Cardiac muscle cell (in vitro differentiated cells and primary cell): ENCODE results near the gene LHX4. TPM values are rescaled to one million over a fixed set of nuclear protein-coding genes. Genes with fewer than 3 reads are reported as not detected.

Experiments
- DNase-seq, 2 donors: peaks; one replicate each; pipeline versions ENCODE4 v3.0.0 to v3.0.0-alpha.2; 2010 to 2017; ENCODE audit warnings: low read depth in 1 of 2, low spot score in 1 of 2
- H3K27ac ChIP-seq: fragments of 200-600 bp; sonication (generic); 2 replicates; pipeline ENCODE4 v1.5.1; 2016
- H3K27me3 ChIP-seq: fragments of 200-600 bp; sonication (generic); 2 replicates; pipeline ENCODE4 v1.6.0; 2016; ENCODE audit warnings: control low read depth
- H3K36me3 ChIP-seq: fragments of 200-600 bp; sonication (generic); 2 replicates; pipeline ENCODE4 v1.5.1; 2016; ENCODE audit warnings: control low read depth
- H3K4me1 ChIP-seq: fragments of 200-600 bp; sonication (generic); 2 replicates; pipeline ENCODE4 v1.8.1; 2017; ENCODE audit warnings: low read depth, mild to moderate bottlenecking, mixed run types
- H3K4me3 ChIP-seq: fragments of 200-600 bp; sonication (generic); 2 replicates; pipeline ENCODE4 v1.5.1; 2016; ENCODE audit warnings: mild to moderate bottlenecking
- H3K9me3 ChIP-seq: fragments of 200-600 bp; sonication (generic); 2 replicates; pipeline ENCODE4 v1.5.1; 2017; ENCODE audit warnings: low read depth, mild to moderate bottlenecking, control low read depth
- CTCF ChIP-seq: IDR thresholded peaks from 2 replicates; pipeline ENCODE4 v1.5.1; 2012; ENCODE audit warnings: low read depth, mild to moderate bottlenecking, low read length
- polyA plus RNA-seq: library from polyadenylated mRNA; unstranded; fragments of >200 nt; fragmentation: Nextera tagmentation; extraction: Ambion mirVana; gene quantifications from 2 replicates; pipeline ENCODE4 v1.2.1, GENCODE V29; 2016
- total RNA-seq: library from RNA; depleted of rRNA; stranded (reverse); fragments of >200 nt; gene quantifications from 2 replicates; pipeline ENCODE4 v1.2.3, GENCODE V29; 2016

LHX4 gene
- total and polyA plus RNA-seq, 2 experiments from 2014 or later, result 0.20 TPM; not detected in 1

- no peak for DNase-seq
- Histone ChIP-seq H3K4me3 (no peak overlapping the region), H3K27me3 (peaks cover 8% of the 10 kb centered on the region), H3K27ac (no peak overlapping the region), H3K4me1 (no peaks in the 10 kb centered on the region), H3K36me3 (no peaks in the 10 kb centered on the region), H3K9me3 (no peaks in the 10 kb centered on the region)
- TF ChIP-seq CTCF, result no peak
These were observed 18.1 kb downstream of the LHX4 start for GRCh38 chr1:180248176-180248575.

- no peaks in the 10 kb centered on the region for H3K27me3 ChIP-seq
- TF ChIP-seq CTCF, result no peak
- H3K4me1 ChIP-seq, result no peaks in the 10 kb centered on the region
- no peak overlapping the region for H3K4me3 ChIP-seq
- no peaks in the 10 kb centered on the region for H3K36me3 ChIP-seq
- peak; percentile 18 to 32 for DNase-seq
- no peak overlapping the region for H3K27ac ChIP-seq
- H3K9me3 ChIP-seq, result no peaks in the 10 kb centered on the region
These were observed 18.9 kb downstream of the LHX4 start for GRCh38 chr1:180248731-180249681.

GRCh38 chr1:180249725-180250498 lies 19.8 kb downstream of the LHX4 start:
- no peak for TF ChIP-seq CTCF
- peak in 1 of 2 donors; percentile 21 for DNase-seq
- Histone ChIP-seq H3K27me3 (no peaks in the 10 kb centered on the region), H3K4me3 (no peak overlapping the region), H3K27ac (no peak overlapping the region), H3K9me3 (no peaks in the 10 kb centered on the region), H3K36me3 (no peaks in the 10 kb centered on the region), H3K4me1 (no peaks in the 10 kb centered on the region)

GRCh38 chr1:180250499-180250770 lies 20.4 kb downstream of the LHX4 start:
- no peaks in the 10 kb centered on the region for H3K27me3 ChIP-seq
- no peak overlapping the region for H3K27ac ChIP-seq
- no peak for TF ChIP-seq CTCF
- H3K36me3 ChIP-seq, result no peaks in the 10 kb centered on the region
- no peaks in the 10 kb centered on the region for H3K9me3 ChIP-seq
- DNase-seq, result no peak
- no peak overlapping the region for H3K4me3 ChIP-seq
- H3K4me1 ChIP-seq, result no peaks in the 10 kb centered on the region

- H3K36me3 ChIP-seq, result no peaks in the 10 kb centered on the region
- DNase-seq, result no peak
- H3K27me3 ChIP-seq, result no peaks in the 10 kb centered on the region
- H3K9me3 ChIP-seq, result no peaks in the 10 kb centered on the region
- H3K4me3 ChIP-seq, result no peak overlapping the region
- no peak overlapping the region for H3K27ac ChIP-seq
- TF ChIP-seq CTCF, result no peak
- H3K4me1 ChIP-seq, result no peaks in the 10 kb centered on the region
These were observed 20.9 kb downstream of the LHX4 start for GRCh38 chr1:180250883-180251509.
